HepG2 (cell line): Measurements from ENCODE around the gene ZNF132. TPM values are rescaled to one million over a fixed set of nuclear protein-coding genes. Genes with fewer than 3 reads are reported as not detected.
A peak's percentile ranks its signal among the peaks of the same experiment; 100 is the strongest.

Experiments
- ARNTL ChIP-seq: sonication (generic); formaldehyde crosslinking; IDR thresholded peaks from 2 replicates; pipeline ENCODE4 v1.4.0; 2020; ENCODE audit warnings: mild to moderate bottlenecking, missing genetic modification reagents
- ATF7-NPFF ChIP-seq: sonication (generic); formaldehyde crosslinking; IDR thresholded peaks from 2 replicates; pipeline ENCODE4 v1.8.1; 2023; ENCODE audit warnings: mild to moderate bottlenecking, low read depth, missing genetic modification reagents, moderate library complexity
- EP300 ChIP-seq, 3 experiments: sonication (generic) in 1 of 3; formaldehyde crosslinking in 1 of 3; IDR thresholded peaks; 2 replicates each; pipeline versions ENCODE4 v1.5.1 to v1.6.1; 2011 to 2020; ENCODE audit warnings: low read depth in 2 of 3, low read length in 2 of 3, borderline replicate concordance in 1 of 3, improper control_type of control experiment in 1 of 3, mild to moderate bottlenecking in 1 of 3, missing genetic modification reagents in 1 of 3, moderate library complexity in 1 of 3
- FOXP1 ChIP-seq, 2 experiments: fragments of 450-650 bp in 1 of 2; IDR thresholded peaks; 2 replicates each; pipeline ENCODE4 v1.6.1; 2017 to 2018; ENCODE audit warnings: antibody characterized with exemption in 1 of 2
- GTF3A ChIP-seq: sonication (generic); formaldehyde crosslinking; conservative IDR thresholded peaks from 2 replicates; pipeline ENCODE4 v1.4.0; 2020; ENCODE audit warnings: mild to moderate bottlenecking, missing genetic modification reagents
- HOXD1 ChIP-seq: sonication (generic); formaldehyde crosslinking; IDR thresholded peaks from 2 replicates; pipeline ENCODE4 v1.5.0; 2020; ENCODE audit warnings: missing genetic modification reagents
- KIAA2018 ChIP-seq: sonication (generic); formaldehyde crosslinking; IDR thresholded peaks from 2 replicates; pipeline ENCODE4 v1.5.0; 2020; ENCODE audit warnings: mild to moderate bottlenecking, missing genetic modification reagents, borderline replicate concordance
- MEF2D ChIP-seq: sonication (generic); formaldehyde crosslinking; IDR thresholded peaks from 2 replicates; pipeline ENCODE4 v1.5.1; 2020; ENCODE audit warnings: mild to moderate bottlenecking, missing genetic modification reagents
- SATB2 ChIP-seq: sonication (generic); formaldehyde crosslinking; IDR thresholded peaks from 2 replicates; pipeline ENCODE4 v1.5.0; 2020; ENCODE audit warnings: missing genetic modification reagents
- ZBTB37 ChIP-seq: sonication (generic); formaldehyde crosslinking; IDR thresholded peaks from 2 replicates; pipeline ENCODE4 v1.4.0; 2020; ENCODE audit warnings: mild to moderate bottlenecking, missing genetic modification reagents
- ZBTB49 ChIP-seq: sonication (generic); formaldehyde crosslinking; IDR thresholded peaks from 2 replicates; pipeline ENCODE4 v1.4.0; 2020; ENCODE audit warnings: missing genetic modification reagents, borderline replicate concordance
- ZNF33A ChIP-seq: sonication (generic); formaldehyde crosslinking; IDR thresholded peaks from 2 replicates; pipeline ENCODE4 v1.5.1; 2020; ENCODE audit warnings: missing genetic modification reagents, mild to moderate bottlenecking, moderate library complexity, borderline replicate concordance
- ZNF503 ChIP-seq: sonication (generic); formaldehyde crosslinking; IDR thresholded peaks from 2 replicates; pipeline ENCODE4 v1.4.0; 2020; ENCODE audit warnings: missing genetic modification reagents
- polyA plus RNA-seq, 8 experiments: library from polyadenylated mRNA; depleted of rRNA in 3 of 8; stranded (reverse) in 7 of 8; unstranded in 1 of 8; fragments of >200 nt; fragmentation: Illumina TruSeq in 4 of 8; extraction: Trizol in 4 of 8; gene quantifications; 2 replicates each; pipeline versions ENCODE4 v1.2.1 to v1.2.3, GENCODE V29; 2011 to 2016; ENCODE audit warnings: low read depth in 4 of 8, missing spikeins in 1 of 8, mixed read lengths in 1 of 8; ENCODE audit not compliant: insufficient read depth in 1 of 8
- total RNA-seq, 5 experiments: library from RNA; depleted of rRNA; stranded (reverse); fragments of >200 nt; fragmentation: Illumina TruSeq; extraction: Trizol; gene quantifications; 2 replicates each; pipeline ENCODE4 v1.2.3, GENCODE V29; 2016; ENCODE audit warnings: low read depth in 1 of 5

The ZNF132 gene
- total and polyA plus RNA-seq, 2 of the 13 experiments (the other 11 are each of a cell fraction or from before 2014, with no cell fraction given), result not detected

GRCh38 chr19:58386576-58387337 lies 53.2 kb downstream of the ZNF132 start, which contains the start of gene RPS5 (continued):
- no peak for TF ChIP-seq KIAA2018
- TF ChIP-seq GTF3A, result no peak
- no peak; the same call in 1 of the 2 replicates for TF ChIP-seq HOXD1 (CRISPR knock-in tag)
- 0 out of 2 replicates have a peak, but pooled peaks have one; percentile 11 for TF ChIP-seq ARNTL (CRISPR knock-in tag)
- peak; percentile 76; the same call in 1 of the 2 replicates for TF ChIP-seq ZBTB49 (CRISPR knock-in tag)
- TF ChIP-seq FOXP1 (IDR thresholded peaks at IDR 0.05), result no peak
- no peak for TF ChIP-seq FOXP1 (CRISPR knock-in tag; IDR thresholded peaks at IDR 0.05)
- peak; percentile 65 for TF ChIP-seq ATF7-NPFF (CRISPR knock-in tag)
- no peak for TF ChIP-seq SATB2 (CRISPR knock-in tag)
- TF ChIP-seq ZBTB37 (CRISPR knock-in tag), result no peak
- TF ChIP-seq ZNF503 (CRISPR knock-in tag), result 0 out of 2 replicates have a peak, but pooled peaks have one; percentile 33
- TF ChIP-seq ZNF33A (CRISPR knock-in tag), result no peak
- TF ChIP-seq MEF2D, result peak; percentile 40; the same call in 1 of the 2 replicates
- no peak for TF ChIP-seq EP300 (IDR thresholded peaks at IDR 0.05; ENCODE audit: low read depth in 2 of 2, low read length in 2 of 2)
- TF ChIP-seq EP300 (CRISPR knock-in tag; IDR thresholded peaks at IDR 0.05; ENCODE audit: borderline replicate concordance), result no peak
